GM23248 (cell line): ENCODE results near the gene ACTN1.

Experiments
- EZH2 ChIP-seq: fragments of 200-600 bp; sonication (generic); IDR thresholded peaks from 2 replicates; pipeline ENCODE4 v1.6.1; 2018; ENCODE audit warnings: antibody characterized with exemption, mild to moderate bottlenecking; ENCODE audit not compliant: insufficient read depth, poor library complexity, severe bottlenecking
- EZH2phosphoT487 ChIP-seq: fragments of 200-600 bp; sonication (generic); IDR thresholded peaks from 2 replicates; pipeline ENCODE4 v1.6.1; 2018; ENCODE audit warnings: antibody characterized with exemption, moderate library complexity, mild to moderate bottlenecking, low read depth; ENCODE audit not compliant: insufficient read depth

GRCh38 chr14:68851078-68851477 is 128.0 kb downstream of the ACTN1 start:
- TF ChIP-seq EZH2, result no peak
- TF ChIP-seq EZH2phosphoT487, result no peak
